ENCODE data around the gene PARP16. TPM values are rescaled to one million over a fixed set of nuclear protein-coding genes. Genes with fewer than 3 reads are reported as not detected.

PARP16 gene
- total RNA-seq, 2 donors from 2014 or later, result 12.1 to 24.7 TPM

Other genes starting within 250 kb of the PARP16 start
- not detected for gene SLC51B, start 241.5 kb downstream of the PARP16 start, total RNA-seq
- not detected for gene RASL12, start 218.9 kb downstream of the PARP16 start, total RNA-seq
- gene KBTBD13, start 210.1 kb downstream of the PARP16 start, total RNA-seq, result not detected
- 1 to 10 TPM; 2.2 to 4.8 TPM for gene UBAP1L, start 171.7 kb downstream of the PARP16 start, total RNA-seq
- gene PDCD7, start 153.1 kb downstream of the PARP16 start, total RNA-seq, result 10 to 100 TPM; 34.2 to 36.6 TPM
- gene CLPX, start 101.5 kb downstream of the PARP16 start, total RNA-seq, result 10 to 100 TPM; 66.6 to 84.1 TPM
- under 1 TPM in 1 of 2 donors, not detected in 1; 0.04 TPM for gene CILP, start 75.4 kb downstream of the PARP16 start, total RNA-seq
- not detected for gene RNU5A-1, start 9.2 kb upstream of the PARP16 start, total RNA-seq
- gene RNU5B-1, start 17.8 kb upstream of the PARP16 start, total RNA-seq, result not detected
- gene IGDCC3, start 91.1 kb upstream of the PARP16 start, total RNA-seq, result not detected
- under 1 TPM; 0.10 to 0.39 TPM for gene IGDCC4, start 136.1 kb upstream of the PARP16 start, total RNA-seq
- gene DPP8, start 230.8 kb upstream of the PARP16 start, total RNA-seq, result 10 to 100 TPM; 29.9 to 35.9 TPM
- 10 to 100 TPM; 23.3 to 45.0 TPM for gene HACD3, start 243.6 kb upstream of the PARP16 start, total RNA-seq